Inflammatory macrophage treated with lipopolysaccharide for 4 hours (primary cell): ENCODE data around the gene SORCS2.

Source experiments
- DNase-seq: peaks from one replicate; pipeline ENCODE4 v3.0.0-alpha.2; 2020

SORCS2 gene

DNA sequence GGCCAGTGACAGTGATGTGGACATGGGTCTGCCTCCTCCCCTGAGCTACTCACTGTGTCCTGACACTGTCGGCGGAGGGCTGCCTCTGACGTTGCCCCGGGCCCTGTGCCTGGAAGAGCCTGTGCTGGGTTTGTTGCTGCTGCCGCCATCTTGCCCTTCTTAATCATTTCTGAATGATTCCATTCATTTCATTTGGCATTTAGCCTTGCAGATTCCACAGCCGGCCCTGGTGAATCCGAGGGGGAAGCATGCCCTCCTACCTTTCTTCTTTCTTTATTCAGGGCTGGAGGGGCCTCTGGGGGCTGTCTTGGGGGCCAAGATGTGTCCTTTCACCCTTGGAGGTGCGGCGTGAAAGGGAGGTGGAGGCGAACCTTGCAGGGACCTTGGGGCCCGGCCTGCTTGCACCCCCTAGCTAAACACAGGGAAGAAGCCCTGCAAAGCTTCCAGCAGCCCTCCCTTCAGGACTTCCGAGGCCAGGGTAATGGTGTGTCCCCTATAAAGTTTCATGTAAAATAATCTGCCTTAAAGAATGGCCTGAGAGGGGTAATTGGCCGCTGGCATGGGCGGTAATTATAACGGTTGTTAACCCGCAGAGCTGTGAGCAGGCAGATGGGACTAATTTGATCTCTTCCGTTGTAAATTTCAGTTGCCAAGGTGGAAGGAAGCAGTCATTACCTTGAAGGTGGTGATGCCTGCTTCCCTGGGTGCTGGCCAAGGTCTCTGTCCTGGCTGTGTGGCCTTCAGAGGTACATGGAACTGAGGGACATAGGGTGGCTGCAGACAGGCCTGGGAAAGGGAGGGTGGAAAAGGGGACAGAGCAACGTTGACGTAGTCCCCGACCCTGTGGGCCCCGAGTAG, 150.1 kb downstream of the SORCS2 start:
- no peak for DNase-seq

DNA sequence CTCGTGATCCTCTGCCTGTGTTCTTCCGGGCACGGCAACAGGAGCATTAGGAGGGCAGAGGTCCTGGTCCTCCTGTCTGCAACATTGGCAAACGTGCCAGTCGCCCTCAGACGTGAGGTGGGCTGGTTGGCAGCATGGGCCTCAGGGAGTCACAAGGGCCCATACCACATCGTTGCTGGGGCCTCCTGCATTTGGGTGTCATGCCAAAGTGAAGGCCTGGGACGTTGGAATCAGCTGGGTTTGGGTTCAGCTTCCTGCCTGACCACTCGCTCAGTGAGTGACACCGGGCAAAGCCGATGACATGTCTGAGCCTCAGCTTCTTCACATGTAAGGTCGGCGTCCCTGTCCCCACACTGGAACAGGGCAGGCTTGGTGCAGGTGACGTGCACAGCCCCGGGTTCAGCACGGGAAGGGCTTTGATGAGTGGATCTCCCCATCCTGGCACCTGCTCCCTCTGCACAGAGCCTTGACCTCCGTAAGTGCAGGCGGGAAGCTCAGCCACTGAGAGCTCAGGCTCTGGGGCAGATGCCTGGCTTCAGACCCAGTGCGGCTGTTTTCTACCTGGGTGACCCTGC, 150.8 kb downstream of the SORCS2 start:
- DNase-seq: no peak

DNA sequence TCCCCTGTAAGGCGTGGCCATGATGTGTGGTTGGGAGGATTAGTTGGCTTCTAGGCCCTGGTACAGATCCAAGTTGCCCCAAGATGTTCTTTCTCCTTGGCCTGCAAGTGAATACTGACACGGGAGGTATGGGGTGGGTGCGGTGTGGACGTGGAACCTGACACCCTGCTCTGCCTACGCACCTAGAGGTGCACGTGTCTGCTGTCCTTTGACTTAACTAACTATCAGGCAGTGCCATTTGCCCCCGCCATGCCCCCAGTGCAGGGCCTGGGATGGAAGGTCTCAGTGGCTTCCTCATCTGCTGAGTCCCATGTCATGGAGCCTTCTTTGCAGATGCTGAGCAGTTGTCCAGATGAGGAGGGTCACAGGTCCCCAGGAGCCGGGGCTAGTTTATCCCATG, 151.6 kb downstream of the SORCS2 start:
- no peak for DNase-seq

DNA sequence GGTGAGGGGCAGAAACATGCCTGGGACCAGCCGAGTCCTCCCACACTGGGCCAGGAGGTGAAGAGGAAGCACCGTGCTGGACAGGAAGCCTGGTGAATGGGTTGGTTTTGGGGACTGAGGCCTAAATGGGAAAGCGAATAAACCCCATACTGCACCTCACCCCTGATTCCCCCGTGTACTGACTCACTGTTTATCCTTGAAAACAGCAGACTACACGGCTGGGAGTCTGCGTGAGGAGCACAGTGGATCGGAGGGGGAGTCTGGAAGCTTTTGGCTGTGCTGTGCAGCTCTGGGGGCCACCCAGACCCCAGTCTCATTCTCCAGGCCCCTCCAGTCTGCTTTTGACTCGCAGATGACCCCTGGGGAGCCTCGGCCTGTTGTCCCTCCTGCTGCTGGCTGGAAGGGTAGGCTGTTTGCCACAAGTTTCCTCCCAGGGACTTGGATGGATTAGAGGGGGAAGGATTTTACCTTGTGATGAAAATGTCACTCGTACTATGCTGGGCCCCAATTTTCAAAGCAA, 152.4 kb downstream of the SORCS2 start:
- no peak for DNase-seq

DNA sequence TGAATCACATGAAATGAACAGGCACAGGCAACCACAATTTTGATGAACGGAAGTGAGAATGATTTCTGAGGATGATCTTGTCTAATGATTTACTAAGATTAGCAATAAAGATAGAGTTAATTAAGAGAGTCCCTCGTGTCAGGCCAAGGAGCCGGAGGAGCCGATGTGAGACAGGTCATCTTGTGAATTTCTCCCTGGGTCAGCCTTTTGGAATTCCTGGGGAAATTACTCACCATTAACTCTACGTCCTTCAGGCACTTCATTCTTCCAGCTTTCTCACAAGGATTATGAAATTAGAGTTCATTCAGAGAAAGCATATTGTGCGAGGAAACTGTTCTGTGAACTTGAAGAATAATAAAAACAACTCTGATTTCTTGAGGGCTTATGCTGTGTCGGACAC, 155.6 kb downstream of the SORCS2 start:
- no peak for DNase-seq

DNA sequence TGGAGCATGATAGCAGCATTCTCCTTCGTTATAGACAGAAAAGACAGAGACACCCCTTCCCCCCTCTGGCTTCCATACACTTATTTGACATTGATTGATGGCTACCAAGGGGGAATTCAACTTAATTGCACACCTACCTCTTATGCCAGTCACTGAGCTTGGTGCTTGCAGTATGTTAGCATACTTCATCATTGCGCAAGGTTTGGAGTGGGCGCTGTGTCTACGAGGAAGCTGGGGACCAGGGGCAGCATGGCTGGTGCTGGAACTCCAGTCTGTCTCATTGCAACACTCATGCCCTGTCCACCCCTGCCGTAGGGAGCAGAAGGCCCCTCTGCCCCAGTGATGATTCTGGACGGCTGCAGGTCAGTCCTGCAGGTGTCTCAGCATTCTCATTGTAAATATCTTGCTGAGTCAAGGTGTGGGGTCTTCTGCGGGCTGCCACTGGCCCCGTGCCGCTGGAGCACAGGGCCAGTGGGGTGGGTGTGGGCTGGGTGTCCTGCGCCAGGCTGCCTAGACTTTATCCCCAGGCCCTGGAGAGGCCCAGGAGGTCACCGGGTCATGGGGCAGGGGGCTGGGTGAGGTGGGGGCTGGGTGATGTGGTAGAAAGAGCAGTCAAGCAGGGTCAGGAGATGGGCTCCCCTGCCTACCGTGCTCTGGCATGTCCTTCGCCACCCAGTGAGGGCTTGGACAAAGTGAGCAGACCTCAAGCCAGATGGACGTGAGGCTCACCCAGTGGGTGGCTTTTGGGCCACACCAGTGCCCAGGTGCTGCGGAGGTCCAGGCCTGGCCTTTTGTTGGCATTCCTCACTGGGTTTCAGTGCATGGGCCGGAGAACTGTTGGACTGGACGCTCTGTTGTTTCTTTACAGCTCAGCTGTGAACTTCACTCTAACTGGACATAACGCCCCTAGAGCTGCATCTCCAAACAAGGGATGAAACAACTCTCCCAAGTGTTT, 156.9 kb downstream of the SORCS2 start:
- peak; percentile 30 for DNase-seq

DNA sequence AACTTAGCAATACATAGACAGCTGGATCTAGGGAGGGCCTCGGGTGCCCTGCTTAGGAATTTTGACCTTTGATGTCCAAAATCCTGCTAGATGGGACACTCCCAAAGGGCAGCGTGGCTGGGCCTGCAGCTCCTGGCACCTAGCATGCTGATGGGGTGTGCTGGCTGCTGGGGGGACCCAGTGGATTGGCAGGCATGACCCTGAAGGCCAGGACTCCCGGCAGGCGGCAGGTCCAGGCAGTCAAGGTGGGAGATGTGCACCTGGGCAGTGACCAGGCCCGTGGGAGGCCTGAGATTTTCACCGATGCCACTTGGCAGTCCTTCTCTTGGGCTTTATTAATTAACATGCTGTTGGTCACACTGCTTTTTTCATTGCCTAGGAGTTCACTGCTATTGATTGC, 158.1 kb downstream of the SORCS2 start:
- no peak for DNase-seq

DNA sequence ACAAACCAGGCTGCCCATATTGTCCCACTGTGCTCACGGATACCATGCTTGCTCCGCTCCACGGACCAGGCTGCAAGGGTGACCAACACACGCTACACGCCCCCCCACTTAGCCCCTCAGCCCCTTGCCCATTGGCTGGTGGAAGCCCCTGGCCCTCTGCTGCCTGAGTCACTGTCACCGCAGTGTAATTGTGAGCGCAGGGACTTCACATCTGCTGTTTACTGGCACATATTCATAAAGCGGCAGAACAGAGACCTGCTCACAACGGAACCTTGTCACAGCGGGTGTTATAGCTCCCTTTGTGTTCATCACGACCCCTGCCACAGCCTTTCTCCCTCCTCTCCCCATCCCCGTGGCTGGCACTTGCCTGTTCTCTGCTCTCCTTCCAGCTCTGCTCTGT, 158.7 kb downstream of the SORCS2 start:
- no peak for DNase-seq

DNA sequence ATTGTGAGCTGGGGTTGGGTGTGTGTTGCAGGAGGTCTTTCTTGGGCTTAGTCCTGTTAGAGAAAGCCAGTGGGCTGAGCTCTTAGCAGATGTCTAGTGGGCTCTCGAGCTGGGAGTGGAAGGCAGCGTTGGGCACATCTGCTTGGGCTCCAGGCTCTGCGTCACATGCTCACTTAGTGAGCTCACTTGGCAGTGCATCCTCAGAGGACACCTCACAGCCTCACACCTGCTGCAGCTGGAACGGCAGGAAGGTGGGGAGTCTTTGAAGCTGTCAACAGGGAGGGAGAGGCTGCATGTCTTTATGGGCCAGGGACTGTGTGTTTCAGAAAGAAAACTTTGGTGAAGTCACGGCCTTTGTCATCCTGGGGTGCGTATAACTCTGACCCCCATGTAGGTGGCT, 160.1 kb downstream of the SORCS2 start:
- no peak for DNase-seq

DNA sequence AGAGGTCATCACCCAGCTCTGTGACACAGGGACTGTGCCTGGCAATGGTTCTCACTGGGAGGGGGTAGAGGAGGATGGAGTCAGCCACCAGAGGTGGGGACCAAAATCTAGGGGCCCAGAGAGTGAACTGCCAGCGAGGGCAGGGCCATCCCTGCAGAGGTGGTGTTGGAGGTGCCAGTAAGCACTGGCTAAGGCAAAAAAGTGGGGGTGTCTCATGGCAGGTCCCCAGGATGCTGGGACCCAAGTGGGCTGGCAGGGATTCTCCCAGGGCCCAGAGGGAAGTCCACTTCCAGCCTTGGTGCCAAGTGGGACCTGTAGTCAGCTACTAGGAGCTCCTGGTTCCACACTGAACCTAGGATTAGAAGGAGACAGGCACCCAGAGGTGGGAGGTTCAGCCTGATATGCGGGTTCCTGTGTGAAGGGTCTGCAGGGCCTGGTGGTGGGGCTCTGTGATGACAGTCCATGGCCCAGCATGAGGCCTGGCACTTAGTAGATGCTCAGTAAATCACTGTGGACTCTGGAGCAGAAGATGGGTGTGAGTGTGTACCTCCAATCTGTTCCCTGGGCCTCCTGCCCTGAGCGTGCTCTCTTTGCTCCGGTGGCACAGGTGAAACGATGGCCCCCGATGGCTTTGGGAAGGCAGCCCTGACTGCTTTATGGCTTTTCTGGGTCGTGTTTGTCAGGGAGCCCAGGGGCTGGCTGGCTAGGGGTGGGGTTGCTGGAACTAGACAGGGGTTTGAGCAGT, 160.9 kb downstream of the SORCS2 start:
- no peak for DNase-seq

DNA sequence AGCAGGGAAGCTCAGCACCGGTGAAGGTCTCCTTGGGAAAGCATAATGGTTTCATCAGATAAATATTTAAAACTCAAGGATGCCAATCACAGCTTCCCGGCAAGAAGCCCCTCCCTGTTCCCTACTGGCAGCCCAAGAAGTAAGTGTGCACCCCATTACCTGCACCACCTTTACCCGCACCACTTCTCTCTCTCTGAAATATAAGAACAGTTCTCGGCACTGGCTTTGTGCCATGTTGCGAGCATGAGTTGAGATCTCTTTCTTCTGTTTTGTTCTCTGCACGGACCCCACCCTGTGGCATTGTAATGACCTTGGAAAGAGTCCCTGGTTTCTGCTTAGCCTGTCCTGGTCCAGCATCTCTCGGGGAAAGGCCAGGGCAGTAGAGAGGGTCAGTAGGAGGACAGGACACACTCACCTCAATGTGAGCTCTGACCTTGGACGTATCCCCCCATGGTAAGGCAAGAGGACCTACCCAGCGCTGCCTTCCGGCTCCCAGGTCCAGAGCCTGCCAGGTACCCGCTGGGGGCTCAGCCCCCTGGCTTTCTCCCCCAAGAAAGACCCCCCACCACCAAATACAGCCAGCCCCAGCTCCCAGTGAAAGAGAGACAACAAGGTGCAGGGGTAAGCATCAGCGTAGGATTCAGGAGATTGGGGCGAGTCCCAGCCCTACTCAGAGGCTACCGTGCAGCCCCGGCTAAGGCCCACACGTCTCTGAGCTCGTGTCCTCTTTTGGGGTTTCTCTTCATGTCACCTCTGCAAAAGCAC, 161.7 kb downstream of the SORCS2 start:
- DNase-seq: no peak

DNA sequence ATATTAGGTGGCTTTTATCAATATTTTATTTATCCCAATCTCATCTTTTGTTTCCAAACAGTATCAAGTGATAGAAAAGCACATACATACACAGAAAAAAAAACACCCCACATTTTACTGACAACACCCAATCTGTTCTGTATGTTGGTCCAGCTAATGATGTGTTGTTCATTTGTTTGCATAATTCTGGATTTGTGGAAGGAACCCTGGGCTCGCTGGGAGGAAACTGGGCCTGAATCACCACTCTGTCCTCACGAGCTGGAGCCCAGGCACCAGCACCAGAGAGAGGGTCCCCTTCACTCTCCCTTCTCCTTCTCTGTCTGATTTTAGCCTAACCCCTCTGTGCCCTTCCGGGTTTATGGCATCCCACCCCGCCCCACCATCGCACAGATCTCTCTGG, 162.6 kb downstream of the SORCS2 start:
- DNase-seq: no peak

DNA sequence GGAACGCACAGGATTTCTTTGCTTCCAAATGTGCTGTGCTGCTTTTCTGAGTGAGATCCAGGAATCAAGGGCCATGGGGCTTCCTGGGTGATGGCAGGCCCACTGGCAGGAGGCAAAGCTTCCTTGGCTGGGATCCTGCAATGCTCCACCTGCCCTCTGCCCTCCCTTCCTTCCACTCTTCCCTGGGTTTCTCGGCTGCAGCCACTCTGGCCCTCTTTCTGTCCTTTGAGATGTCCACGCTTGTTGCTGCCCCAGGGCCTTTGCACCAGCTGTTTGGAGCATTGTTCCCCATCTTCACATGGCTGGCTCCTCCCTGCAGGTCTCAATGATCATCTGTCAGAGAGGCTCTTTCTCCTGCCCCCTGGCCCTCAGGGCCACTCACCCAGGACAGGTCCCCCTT, 163.5 kb downstream of the SORCS2 start:
- no peak for DNase-seq

DNA sequence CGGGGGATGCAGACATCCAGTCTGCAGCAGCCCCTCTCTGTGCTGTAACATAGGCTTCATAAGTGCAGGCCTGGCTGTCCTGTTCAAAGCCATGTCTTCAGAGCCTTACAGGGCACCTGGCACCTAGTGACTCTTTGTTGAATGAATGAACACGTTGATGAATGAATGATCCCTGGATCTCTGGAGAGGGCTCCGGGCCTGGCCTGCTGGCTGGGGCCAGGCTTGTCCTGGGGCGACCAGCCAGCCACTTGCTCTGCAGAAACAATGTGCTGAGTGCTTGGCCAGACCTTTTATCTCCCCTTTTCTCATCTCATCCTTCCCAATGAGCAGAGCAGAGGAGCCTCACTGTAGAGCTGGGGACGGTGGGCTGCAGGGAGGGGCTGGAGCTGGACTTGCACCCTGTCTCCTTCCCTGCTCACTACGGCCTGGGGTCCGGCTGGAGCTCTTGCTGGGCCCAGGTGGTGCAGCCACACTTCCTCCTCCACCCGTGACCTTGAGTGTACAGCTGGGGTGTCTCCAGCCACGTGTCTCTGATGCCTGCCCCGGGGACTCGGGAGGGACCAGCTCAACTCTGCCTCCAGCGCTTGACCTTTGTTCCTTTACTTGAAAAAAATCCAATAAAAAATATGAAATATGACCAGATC, 164.5 kb downstream of the SORCS2 start:
- DNase-seq: no peak

DNA sequence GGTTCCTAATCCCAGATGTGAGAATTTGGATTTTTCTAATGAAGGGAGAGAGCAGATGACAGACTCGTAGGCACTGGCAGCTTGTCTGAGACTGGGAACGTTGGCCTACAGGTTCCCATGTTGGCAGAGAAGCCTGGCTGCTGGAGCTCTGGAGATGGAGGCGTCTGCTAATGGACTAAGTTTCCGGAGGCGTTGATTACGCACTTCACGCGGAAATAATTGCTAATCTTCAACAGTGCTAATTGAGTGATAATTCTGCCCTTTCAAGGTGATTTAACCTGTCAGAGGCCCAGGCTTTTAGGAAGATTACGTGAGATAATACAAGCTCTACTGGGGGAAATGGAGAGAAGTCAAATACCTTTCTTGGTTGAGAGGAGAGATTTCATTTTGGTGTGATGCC, 165.0 kb downstream of the SORCS2 start:
- DNase-seq: no peak

DNA sequence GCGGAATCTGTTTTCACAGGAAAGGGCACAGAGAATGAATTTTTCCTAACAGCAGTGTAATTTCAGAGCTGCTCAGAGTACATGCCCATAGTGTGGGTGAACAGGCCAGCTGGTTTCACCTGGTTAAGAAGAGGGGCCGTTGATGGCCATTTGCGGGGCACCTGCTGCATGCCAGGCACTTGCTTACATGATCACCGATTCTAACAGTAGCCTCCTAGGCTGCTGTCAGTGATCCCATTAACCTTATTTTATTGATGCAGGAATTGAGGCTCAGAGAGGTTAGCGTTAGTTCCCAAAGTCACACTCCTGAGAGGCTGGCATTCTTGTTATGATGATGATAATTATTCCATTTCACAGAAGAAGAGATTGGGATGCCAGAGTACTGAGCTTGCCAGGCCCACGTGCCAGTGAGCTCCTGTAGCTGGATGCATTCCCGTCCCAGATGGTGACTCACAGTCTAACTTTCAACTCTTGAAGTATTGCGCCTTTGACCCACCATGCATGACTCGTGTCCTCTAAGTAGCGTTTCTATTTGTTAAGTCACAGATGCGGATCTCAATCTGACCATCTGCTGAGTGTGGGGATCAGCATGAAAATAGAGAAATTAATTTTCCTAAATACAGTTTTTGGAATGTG, 165.9 kb downstream of the SORCS2 start:
- DNase-seq: no peak

DNA sequence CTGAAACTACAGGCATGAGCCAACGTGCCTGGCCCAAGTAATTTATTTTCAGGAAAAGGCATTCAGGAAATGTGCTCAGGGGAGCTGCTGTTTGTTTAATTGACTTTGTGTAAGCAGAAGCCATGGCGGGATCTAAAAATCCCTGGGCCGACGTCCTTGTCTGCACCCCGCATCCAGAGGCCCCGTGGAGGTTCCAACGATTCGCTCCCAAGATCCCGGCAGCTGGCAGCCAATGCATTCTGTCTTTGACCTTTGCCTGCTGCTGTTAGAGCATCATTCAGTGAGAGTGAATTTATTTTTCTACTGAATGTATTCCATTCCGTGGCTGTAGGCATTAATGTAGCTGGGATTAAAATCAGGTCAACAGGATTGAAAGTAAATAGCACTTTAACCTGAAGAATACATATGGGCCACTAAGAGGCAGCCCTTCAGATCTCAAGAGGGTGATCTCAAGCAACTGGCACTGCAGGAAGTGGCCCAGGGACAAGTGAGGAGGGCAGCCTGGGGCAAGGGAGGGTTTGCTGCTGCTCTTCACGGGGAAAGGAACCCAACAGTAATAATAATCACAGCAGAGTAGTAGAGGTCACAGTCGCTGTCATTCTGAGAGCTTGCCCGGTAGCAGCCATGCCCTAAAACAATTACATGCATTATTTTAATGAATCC, 167.2 kb downstream of the SORCS2 start:
- DNase-seq: no peak

DNA sequence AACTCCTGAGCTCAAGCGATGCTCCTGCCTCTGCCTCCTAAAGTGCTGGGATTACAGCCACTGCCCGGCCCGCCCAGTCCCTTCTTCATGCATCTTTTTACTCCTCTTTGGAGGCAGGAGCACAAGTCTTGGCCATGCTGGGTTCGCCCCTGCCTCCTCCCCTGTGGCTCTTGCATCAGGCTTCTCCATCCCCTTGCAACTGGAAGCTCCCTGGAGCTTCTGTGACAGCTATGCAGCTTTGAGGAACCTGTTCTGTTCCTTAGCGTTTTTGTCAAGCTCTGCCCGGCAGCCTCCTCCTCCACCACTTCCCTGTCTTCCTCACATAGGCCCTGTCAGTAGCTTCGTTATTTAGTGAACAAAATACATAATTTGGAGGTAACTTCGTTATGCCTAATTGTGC, 168.5 kb downstream of the SORCS2 start:
- no peak for DNase-seq

DNA sequence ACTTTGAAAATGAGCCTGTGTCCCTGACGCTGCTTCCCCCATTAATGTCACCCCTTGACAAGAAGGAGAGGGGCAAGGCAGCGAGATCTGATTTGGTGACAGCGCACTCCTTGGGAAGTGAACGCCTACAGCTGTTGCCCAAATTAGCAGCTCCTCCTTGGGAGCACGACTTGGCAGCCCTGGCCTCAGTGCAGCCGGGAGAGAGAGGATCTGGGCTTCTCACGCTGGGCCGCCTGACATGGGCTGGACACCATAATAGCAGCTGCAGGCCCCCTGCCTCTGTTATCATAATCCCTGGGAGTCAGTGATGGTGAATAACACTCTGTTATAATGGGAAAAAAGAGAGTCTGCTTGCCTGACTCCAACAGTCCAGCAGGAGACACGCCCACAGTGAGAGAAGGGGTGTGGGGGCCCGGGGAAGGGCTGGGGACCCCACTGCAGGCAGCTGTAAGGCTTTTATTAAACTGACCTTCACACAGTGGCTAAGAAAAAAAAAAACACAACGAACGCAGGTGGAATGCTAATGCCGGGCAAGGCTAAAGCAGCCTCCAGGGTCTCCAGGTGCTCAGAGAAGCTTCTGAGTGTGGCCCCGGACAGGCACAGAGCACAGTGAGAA, 169.1 kb downstream of the SORCS2 start:
- DNase-seq: no peak

DNA sequence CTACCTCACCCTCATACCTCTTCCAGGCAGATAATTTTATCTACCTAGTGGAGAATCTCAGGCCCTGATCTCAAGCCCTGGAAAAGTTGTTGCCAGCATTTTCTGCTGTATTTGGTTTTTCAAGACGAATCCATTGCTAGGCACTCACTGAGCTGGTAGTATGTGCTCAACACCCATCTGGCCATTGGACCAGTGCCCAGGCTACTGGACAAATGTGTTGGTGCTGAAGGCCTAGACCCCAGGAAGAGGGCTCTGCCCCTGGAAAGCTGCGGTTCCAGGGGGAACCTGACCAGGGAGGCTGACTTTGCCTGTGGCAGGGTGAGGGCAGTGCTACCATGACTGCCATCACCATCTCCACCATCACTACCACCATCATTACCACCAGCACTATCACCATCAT, 170.0 kb downstream of the SORCS2 start:
- no peak for DNase-seq
